Neural crest cell (in vitro differentiated cells): Measurements from ENCODE around the gene MCC. TPM values are rescaled to one million over a fixed set of nuclear protein-coding genes. Genes with fewer than 3 reads are reported as not detected.

Experiments
- DNase-seq: peaks from one replicate; pipeline ENCODE4 v3.0.0; 2021; ENCODE audit warnings: low read depth, mixed read lengths, low spot score
- H3K27ac Mint-ChIP-seq: one replicate; pipeline ENCODE4 v1.8.0; 2021; ENCODE audit warnings: mild to moderate bottlenecking, mixed read lengths; ENCODE audit not compliant: unreplicated experiment
- H3K27me3 Mint-ChIP-seq: 2 replicates; pipeline ENCODE4 v1.8.0; 2021; ENCODE audit warnings: low read depth, mild to moderate bottlenecking, mixed read lengths
- H3K36me3 Mint-ChIP-seq: 2 replicates; pipeline ENCODE4 v1.8.0; 2021; ENCODE audit warnings: low read depth, mild to moderate bottlenecking, mixed read lengths
- H3K4me1 Mint-ChIP-seq: 2 replicates; pipeline ENCODE4 v1.8.0; 2021; ENCODE audit warnings: mixed read lengths
- H3K4me3 Mint-ChIP-seq: one replicate; pipeline ENCODE4 v1.8.0; 2021; ENCODE audit warnings: mild to moderate bottlenecking, mixed read lengths
- H3K9me3 Mint-ChIP-seq: 2 replicates; pipeline ENCODE4 v1.8.0; 2021; ENCODE audit warnings: mixed read lengths
- total RNA-seq: library from RNA; stranded (reverse); gene quantifications from 2 replicates; pipeline ENCODE4 v1.2.1, GENCODE V29; 2021
- TF ChIP-seq, protein P1 (sequence below): fragments of 200-600 bp; sonication (generic); conservative IDR thresholded peaks from 2 replicates; pipeline ENCODE4 v1.5.0; 2021; ENCODE audit warnings: antibody characterized with exemption, mild to moderate bottlenecking

The MCC gene
- total RNA-seq, 1 donor from 2014 or later, result 10.8 TPM

DNA sequence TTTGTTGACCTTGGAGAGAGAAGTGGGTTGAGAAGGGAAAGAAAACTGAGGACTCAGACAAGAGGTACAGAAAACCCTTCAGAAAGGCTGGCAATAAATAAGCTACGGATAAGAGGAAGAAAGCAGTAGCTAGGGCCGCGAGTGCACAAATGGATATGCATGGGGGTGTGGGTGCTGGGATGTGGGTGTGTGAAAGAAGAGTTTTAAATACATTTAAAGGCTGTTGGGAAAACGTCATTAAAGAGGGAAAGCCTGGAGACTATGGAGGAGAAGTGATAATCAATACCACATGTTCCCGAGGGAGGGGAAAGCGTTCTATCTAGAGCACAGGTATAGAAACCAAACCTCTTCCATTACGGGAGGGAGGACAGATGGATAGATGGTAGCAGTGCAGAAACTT, 230.7 kb downstream of the MCC start:
- H3K9me3 Mint-ChIP-seq, result peaks cover 5% of the 10 kb centered on the region
- TF ChIP-seq, protein P1, sequence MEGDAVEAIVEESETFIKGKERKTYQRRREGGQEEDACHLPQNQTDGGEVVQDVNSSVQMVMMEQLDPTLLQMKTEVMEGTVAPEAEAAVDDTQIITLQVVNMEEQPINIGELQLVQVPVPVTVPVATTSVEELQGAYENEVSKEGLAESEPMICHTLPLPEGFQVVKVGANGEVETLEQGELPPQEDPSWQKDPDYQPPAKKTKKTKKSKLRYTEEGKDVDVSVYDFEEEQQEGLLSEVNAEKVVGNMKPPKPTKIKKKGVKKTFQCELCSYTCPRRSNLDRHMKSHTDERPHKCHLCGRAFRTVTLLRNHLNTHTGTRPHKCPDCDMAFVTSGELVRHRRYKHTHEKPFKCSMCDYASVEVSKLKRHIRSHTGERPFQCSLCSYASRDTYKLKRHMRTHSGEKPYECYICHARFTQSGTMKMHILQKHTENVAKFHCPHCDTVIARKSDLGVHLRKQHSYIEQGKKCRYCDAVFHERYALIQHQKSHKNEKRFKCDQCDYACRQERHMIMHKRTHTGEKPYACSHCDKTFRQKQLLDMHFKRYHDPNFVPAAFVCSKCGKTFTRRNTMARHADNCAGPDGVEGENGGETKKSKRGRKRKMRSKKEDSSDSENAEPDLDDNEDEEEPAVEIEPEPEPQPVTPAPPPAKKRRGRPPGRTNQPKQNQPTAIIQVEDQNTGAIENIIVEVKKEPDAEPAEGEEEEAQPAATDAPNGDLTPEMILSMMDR, result no peak
- no peak overlapping the region for H3K27ac Mint-ChIP-seq
- no peak for DNase-seq
- H3K36me3 Mint-ChIP-seq, result peaks cover 3% of the 10 kb centered on the region
- no peak overlapping the region for H3K4me3 Mint-ChIP-seq
- H3K27me3 Mint-ChIP-seq, result no peaks in the 10 kb centered on the region
- peaks cover 3% of the 10 kb centered on the region for H3K4me1 Mint-ChIP-seq

DNA sequence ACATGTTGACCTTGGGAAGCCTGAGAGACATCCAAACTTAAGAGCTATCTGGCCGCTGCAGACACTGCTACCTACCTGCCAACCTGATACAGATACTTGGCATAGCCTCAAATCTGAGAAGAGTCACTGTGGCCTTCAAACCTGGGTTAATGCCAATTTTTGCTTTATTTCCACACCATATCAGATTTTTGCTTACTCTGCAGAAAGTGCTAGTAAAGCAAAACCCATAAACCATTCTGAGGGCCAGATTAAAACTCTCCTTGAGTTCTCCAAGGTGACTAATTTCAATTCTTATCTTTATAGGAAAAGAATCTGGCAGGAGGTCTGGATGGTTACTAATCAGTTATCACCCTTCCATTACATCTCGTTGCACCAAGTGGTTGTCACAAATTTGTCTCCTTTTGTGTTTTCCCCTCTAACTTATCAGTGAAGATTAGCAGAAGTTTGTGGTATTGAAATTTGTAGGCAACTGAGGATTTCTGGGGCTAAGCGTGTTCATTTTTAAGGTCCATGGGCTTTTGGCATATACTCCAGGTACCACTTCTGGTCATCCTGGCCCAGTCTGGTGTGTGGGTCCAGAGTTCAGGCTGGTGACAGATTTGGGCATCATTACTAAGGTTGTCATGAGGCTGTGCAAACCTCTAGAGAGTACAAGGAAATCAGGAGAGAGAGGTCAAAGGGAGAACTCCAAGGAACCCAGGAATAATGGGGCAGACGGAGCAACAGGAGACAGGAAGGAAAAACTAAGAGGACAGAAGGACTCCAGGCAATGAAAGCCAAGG, 231.4 kb downstream of the MCC start:
- TF ChIP-seq, protein P1, result no peak
- no peak for DNase-seq
- Mint-ChIP-seq H3K36me3 (peaks cover 3% of the 10 kb centered on the region), H3K4me3 (no peak overlapping the region), H3K27me3 (no peaks in the 10 kb centered on the region), H3K9me3 (peaks cover 5% of the 10 kb centered on the region), H3K27ac (no peak overlapping the region), H3K4me1 (no peaks in the 10 kb centered on the region)

GRCh38 chr5:113255579-113256386, 232.5 kb downstream of the MCC start:
- no peak overlapping the region for H3K27ac Mint-ChIP-seq
- H3K4me1 Mint-ChIP-seq, result no peaks in the 10 kb centered on the region
- H3K4me3 Mint-ChIP-seq, result no peak overlapping the region
- H3K9me3 Mint-ChIP-seq, result peaks cover 5% of the 10 kb centered on the region
- H3K36me3 Mint-ChIP-seq, result peaks cover 3% of the 10 kb centered on the region
- no peaks in the 10 kb centered on the region for H3K27me3 Mint-ChIP-seq
- TF ChIP-seq, protein P1, result no peak
- DNase-seq, result no peak

GRCh38 chr5:113255105-113255504, 233.1 kb downstream of the MCC start:
- H3K4me1 Mint-ChIP-seq, result peaks cover 1% of the 10 kb centered on the region
- peaks cover 3% of the 10 kb centered on the region for H3K36me3 Mint-ChIP-seq
- DNase-seq, result no peak
- no peaks in the 10 kb centered on the region for H3K27me3 Mint-ChIP-seq
- no peak overlapping the region for H3K4me3 Mint-ChIP-seq
- TF ChIP-seq, protein P1, result no peak
- H3K9me3 Mint-ChIP-seq, result peaks cover 5% of the 10 kb centered on the region
- H3K27ac Mint-ChIP-seq, result no peak overlapping the region

DNA sequence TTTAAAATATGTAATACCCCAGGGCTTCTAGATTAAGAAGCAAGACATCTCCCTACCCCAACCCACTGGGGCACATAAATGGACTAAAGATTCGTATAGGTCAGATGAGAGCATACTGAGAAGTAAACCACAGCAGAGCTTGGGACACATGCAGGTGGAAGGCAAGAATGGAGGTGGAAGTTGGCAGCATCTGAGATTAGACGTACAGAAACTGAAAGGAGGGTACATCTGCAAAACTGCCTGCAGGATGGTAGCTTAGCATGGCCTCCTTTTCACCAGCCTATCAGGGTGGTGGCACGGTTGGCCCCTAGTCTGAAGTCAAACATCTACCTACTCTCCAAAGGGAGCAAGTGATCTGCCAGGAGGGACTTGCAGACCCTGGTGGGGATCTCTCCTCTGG, 235.2 kb downstream of the MCC start:
- Mint-ChIP-seq H3K9me3 (peaks cover 5% of the 10 kb centered on the region), H3K27me3 (no peaks in the 10 kb centered on the region), H3K4me3 (no peak overlapping the region), H3K36me3 (peaks cover 8% of the 10 kb centered on the region), H3K27ac (no peak overlapping the region), H3K4me1 (peaks cover 5% of the 10 kb centered on the region)
- DNase-seq, result no peak
- TF ChIP-seq, protein P1, result no peak
